IPS DF 4.7 (cell line): ENCODE results near the gene ZNF365.
"Not testable (repeated sequence)": the region's sequence is repeated elsewhere in the genome, so short reads cannot be mapped to it uniquely, and the experiment has no call there.

Experiments
- DNase-seq: peaks from one replicate; pipeline ENCODE4 v3.0.0-alpha.2; 2013; ENCODE audit warnings: low spot score; ENCODE audit errors: extremely low read depth

The ZNF365 gene

DNA sequence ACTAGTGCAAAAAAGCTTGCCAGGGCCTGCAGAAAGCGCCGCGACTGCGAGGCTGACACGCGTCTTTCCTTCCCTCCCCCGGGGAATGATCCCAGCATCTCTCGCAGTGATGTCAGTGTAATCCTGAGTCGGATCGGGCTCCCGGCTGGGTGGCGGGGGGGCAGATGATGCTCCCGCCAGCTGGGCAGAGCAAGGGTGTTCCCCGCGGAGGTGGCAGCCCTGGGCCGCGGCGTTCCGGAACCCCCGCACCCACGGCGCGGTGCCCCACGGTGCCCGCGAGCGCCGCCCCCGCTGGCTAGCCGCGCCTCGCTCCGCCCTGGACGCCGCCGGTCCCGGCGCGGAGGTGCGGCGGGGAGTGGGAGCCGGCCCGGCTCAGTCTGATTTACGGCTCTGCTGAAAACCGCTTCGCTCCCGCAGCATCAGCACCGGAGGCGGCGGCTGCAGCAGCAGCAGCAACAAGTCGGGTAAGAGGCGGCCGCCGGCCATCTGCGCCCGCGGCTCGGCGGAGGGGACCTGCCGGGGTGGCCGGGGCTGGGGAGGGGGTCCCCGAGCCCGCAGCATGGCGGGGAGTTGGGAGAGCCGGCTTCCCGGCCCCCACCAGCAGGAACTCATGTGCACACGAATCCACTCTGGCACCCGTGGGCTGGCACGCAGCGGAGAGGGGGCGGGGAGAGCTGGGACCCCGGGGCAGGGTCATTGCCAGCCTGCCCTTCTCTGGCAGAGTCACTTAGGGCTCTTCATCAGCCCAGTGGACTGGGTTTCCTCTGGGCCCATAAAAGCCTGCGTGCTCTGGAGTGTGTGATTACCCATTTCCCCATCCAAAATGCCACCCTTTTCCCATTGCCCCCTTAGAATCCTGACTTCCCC lies at the start of gene ZNF365:
Gene ZNF365, plus strand, starts transcription at position 375 of the 867 bp plus-strand sequence. CDS start 1,825 bp downstream, outside the sequence.
- DNase-seq, result no peak

- DNase-seq, result no peak
Measured at GRCh38 chr10:62326176-62326575, 48.0 kb upstream of the ZNF365 start.

DNA sequence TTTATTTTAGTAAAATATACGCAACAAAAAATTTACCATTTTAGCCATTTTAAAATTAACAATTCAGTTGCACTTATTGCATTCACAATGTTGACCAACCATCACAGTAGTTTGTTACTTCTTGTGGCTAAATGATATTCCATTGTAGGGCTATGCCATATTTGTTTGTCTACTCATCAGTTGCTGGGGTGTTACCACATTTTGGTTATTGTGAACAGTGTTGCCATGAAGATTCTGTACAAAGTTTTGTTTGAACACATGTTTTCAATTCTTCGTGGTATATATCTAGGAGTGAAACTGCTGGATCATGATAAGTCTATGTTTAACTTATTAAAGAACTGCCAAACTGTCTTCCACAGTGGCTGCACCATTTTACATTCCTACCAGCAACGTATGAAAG lies 46.3 kb upstream of the ZNF365 start:
- no peak for DNase-seq

- DNase-seq, result no peak
Measured at GRCh38 chr10:62330213-62330612, 44.0 kb upstream of the ZNF365 start.

GRCh38 chr10:62332406-62332805 lies 41.8 kb upstream of the ZNF365 start:
- no peak for DNase-seq

DNA sequence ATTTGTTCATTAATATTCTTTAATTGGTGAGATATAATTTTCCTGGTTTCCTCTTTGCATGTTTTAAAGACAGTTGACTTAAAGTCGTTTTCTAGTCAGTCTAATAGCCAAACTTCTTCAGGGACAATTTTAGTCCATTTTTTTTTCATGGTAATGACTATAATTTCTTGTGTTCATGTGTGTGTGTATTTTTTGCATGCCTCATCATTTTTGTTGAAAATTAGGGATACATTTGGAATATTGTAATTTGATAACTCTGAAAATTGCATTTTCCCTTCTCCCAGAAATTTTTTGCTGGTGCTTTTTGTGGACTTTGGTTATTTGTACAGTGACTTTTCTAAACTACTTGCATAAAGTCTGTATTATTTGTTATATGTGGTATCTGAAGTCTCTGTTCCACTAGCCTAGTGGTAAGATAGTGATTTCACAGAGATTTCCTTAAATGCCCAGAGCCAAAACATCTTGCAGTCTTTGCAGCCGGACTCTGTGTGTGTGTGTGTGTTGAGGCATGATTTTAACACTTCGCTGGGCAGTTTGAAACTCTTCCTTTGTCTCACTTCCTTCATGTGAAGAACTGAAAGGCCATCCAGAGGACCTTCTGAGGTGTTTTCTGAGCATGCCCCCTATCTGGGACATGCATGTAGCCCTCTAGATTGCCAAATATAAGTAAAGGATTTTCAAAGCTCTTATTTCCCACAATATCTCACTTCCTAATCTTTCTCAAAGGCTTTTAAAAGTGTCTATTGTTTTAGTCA lies 40.9 kb upstream of the ZNF365 start:
- DNase-seq, result no peak

DNA sequence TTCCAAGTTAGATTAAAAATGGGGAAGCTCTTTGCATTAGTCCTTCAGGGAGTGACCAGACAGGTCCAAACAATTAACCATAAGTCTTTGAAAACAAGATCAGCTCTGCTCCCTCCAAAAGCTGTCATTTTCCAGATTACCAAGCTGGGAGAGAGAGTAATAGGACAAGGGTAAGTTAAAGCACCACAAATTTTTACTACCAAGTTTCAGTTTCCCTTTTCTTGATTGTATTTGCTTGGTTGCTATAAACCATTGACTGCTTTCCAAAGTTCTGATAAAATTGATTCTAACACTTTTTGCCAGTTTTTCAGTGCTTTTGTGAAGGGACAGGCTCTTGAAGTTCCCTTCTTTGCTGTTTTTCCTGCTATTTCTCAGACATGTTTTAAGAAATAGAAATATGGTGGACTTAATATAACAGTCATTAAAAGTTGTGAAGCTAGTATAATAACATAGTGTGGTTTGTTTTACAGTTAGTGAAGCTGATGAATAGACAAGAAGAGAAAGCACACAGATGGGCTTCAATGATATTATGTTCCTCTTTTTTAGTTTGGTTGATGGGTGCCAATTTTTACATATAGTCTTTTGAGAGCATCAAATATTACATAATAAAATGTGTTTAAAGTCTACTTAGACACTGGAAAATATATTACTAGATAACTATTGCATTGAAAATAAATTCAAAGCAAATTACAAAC lies 40.0 kb upstream of the ZNF365 start:
- DNase-seq, result no peak

GRCh38 chr10:62335326-62335725 lies 38.8 kb upstream of the ZNF365 start:
- no peak for DNase-seq

DNA sequence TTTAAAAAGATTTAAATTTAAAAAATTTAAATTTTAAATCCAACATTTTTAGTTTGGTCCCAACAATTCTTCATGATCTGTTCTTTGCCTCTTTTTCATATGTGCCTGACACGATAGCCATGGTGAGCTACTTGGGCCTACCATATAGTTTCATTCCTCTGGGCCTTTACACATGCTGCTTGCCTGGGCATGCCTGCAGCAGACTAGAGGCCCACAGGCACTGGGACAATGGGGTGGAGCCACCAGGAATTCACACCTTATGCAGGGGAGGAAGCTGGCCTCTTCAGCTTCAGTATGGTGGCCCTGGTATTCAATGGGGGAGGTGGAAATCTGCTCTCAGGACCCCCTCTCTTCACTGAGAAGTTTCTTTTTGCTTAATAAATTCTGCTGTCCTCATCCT lies 37.8 kb upstream of the ZNF365 start:
- no peak for DNase-seq

DNA sequence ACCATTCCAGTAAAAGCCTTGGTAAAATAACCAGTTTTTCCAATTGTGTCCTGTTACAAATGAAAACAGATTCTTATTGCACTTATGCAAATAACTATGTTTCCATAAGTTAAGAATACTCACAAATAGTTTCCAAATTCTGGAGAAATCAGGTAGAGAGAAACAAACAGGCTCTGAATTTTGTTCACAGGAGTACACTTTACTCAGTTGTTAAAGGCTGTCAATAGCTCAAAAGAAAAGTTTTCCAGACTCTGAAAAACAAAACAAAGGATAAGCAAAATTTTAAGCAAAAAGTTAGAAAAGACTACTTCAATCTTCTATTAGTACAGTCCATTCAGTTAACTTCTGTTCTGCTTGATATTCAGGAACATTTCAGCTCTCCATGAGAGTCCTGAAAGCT lies 32.8 kb upstream of the ZNF365 start:
- DNase-seq, result no peak

- no peak for DNase-seq
Measured at GRCh38 chr10:62343000-62343399, 31.2 kb upstream of the ZNF365 start.

- no peak for DNase-seq
Measured at GRCh38 chr10:62348029-62348428, 26.1 kb upstream of the ZNF365 start.

DNA sequence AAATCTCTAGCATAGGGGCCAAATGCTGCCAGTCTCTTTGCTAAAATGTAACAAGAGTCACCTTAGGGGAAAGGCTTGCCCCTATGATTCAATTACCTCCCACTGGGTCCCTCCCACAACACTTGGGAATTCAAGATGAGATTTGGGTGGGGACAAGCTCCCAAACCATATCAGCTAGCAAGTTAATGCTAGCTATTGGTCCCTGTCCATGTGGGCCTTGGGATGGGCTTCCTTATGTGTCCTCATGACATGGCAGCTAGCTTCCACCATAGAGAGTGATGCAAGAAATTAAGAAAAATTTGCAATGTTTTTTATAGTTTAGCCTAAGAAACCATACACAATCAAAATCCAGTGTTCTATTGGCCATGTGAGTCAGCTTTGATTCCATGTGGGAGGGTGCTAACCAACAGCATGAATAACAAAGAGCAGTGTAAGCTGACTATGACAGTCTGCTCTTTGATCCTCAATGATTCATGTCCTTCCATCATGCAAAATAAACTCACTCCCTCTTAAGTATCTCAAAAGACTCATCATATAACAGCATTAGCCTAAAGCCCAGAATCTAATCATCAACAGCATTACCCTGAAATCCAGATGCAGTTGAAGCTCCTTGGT lies 21.7 kb upstream of the ZNF365 start:
- no peak for DNase-seq

- no peak for DNase-seq
Measured at GRCh38 chr10:62354916-62355315, 19.3 kb upstream of the ZNF365 start.

DNA sequence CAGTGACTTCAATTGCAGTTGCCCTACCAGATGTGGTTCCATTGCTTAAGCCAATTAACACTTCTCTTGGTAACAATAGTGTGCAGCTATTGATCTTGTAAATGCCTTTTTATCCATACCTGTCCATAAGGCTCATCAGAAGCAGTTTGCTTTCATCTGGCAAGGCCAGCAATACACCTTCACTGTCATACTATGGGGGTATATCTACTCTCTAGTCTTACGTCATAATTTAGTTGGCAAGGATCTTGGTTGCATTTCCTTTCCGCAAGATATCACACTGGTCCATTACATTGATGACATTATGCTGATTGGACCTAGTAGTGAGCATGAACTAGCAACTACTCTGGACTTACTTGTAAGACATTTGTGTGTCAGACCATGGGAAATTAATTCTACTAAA lies 17.7 kb upstream of the ZNF365 start:
- DNase-seq, result no peak

DNA sequence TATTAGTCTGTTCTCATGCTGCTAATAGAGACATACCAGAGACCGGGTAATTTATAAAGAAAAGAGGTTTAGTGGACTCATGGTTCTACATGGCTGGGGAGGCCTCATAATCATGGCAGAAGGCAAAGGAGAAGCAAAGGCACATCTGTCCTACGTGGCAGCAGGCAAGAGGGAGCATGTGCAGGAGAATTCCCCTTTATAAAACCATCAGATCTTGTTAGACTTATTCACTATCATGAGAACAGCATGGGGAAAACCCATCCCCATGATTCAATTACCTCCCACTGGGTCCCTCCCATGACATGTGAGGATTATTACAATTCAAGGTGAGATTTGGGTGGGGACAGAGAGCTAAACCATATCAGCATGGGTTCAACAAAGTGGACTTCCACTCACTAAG lies 16.0 kb upstream of the ZNF365 start:
- DNase-seq, result not testable (repeated sequence)

DNA sequence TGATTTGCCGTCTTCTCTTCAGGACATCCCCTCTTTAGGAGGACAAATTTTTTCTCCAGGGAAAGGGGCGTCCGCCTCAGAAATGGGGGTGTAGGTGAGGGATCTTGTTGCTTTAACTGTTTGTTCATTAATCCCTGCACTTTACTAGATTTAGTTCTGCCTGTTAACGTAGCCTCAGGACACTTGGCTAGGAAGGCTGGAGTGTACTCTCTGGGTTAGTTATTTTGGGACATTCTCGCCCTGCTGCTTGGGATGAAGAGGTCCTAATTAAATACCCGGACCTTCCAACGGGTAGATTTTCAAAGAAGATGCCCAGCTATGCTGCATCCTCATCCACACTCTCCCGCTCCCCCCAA lies 552 bp upstream of the ZNF365 start:
- no peak for DNase-seq

DNA sequence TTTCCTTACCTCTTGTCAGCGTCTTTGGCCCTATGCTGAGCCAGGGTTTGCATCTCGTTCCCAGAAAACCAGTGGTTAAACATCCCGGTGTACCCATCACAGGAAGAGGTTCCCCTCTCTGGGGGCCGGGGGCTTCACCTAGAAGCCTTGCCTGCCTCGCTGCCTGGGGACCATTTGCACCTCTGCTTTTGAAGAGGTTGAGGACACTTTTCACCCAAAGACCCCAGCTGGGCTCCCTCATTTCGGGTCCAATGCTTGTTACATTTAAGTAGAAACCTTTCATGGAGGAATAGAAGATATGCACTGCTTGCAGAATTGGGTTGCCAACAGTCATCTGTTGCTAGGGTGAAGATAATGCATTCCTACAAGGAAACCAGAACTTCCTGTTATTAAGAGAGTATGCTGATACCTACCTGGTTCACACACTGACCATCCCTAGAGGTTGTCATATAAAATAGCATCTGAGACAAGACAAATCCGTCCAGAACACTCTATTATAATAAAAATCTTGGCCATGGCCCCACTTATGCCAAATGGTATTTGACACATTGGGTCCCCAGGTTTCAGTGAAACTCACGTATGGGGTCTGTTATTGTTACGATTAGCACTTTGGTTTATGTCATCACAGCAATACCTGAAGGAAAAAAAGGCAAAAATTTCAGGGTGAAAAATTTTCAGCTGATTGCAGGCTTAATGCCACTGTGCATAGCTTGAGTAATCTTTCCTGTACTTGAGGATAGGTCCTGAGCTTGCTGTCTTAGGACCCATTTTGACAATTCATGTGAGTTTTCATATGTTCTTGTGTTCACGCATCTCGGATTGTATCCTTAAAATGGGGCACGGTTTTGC lies 917 bp downstream of the ZNF365 start:
- no peak for DNase-seq

DNA sequence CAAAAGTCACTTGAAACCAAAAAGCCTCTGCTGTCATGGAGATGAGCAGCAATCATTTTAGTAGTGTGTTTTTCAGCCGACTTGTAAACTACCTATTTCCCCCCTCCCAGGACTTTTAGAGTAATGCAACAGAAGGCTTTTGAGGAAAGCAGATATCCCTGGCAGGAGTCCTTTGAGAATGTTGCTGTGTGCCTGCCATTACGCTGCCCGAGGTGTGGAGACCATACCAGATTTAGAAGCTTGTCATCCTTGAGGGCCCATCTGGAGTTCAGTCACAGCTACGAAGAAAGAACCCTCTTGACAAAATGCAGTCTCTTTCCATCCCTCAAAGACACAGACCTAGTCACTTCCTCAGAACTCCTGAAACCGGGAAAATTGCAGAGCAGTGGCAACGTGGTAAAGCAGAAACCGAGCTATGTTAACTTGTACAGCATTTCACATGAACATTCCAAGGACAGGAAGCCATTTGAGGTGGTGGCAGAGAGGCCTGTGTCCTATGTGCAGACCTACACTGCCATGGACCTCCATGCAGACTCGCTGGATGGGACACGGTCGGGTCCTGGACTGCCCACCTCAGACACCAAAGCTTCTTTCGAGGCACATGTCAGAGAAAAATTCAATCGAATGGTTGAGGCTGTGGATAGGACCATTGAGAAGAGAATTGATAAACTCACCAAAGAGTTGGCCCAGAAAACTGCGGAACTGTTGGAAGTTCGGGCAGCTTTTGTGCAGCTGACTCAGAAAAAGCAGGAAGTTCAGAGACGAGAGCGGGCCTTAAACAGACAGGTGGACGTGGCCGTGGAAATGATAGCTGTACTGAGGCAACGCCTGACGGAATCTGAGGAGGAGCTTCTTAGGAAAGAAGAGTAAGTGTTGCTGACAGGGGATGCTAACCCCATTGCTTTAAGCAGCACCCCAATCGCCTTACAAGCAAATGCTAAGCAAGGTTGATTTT lies 2.2 kb downstream of the ZNF365 start:
- DNase-seq, result no peak

DNA sequence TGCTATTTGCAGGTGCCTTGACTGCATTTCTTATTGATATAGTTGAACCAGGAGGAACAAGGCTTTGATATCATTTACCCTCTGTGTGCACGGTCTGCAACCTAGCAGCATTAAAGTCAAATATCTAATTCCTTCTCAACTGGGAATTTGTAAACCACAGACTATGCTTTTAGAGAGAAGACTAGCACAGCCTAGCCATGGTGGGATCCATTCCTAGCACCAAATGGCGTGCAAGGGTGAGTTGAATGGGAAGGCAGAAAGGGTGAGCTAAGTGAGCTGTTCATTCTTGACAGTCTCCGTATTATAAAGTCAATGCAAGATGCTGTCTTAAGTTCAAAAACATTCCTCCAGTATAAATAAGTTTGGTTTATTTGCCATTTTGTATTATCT lies 2.9 kb downstream of the ZNF365 start:
- DNase-seq, result no peak
